AG04450 (cell line): ENCODE measurements around the gene GPR183. TPM values are rescaled to one million over a fixed set of nuclear protein-coding genes. Genes with fewer than 3 reads are reported as not detected.

ENCODE experiments used
- CTCF ChIA-PET: fragments of 300-600, 350-600 bp; formaldehyde crosslinking; extraction: SDS; loops from one replicate; lab custom pipeline; 2022; ENCODE audit warnings: antibody characterized with exemption, inconsistent platforms; lab: Charles Lee
- POLR2A ChIA-PET: fragments of 350-600 bp; formaldehyde crosslinking; extraction: SDS; loops from one replicate; lab custom pipeline; 2021; ENCODE audit warnings: antibody characterized with exemption, inconsistent platforms; lab: Yijun Ruan, JAX
- DNase-seq: peaks from one replicate; pipeline ENCODE4 v3.0.0-alpha.2; 2011; ENCODE audit warnings: low read depth, low spot score
- H3K27ac ChIP-seq: one replicate; pipeline ENCODE4 v1.5.1; 2012; ENCODE audit warnings: low read depth, low read length, control low read depth
- H3K27me3 ChIP-seq: one replicate; pipeline ENCODE4 v1.6.0; 2012; ENCODE audit warnings: low read length; ENCODE audit not compliant: control insufficient read depth, insufficient read depth
- H3K4me3 ChIP-seq: 2 replicates; pipeline ENCODE4 v1.5.1; 2011; ENCODE audit warnings: mild to moderate bottlenecking, low read depth, low read length, control low read depth
- H3K9me3 ChIP-seq: 2 replicates; pipeline ENCODE4 v1.5.1; 2012; ENCODE audit warnings: low read length; ENCODE audit not compliant: control insufficient read depth, insufficient read depth
- CTCF ChIP-seq: IDR thresholded peaks from 2 replicates; pipeline ENCODE4 v1.5.1; 2011; ENCODE audit warnings: low read depth, low read length, control low read depth, inconsistent platforms
- polyA plus RNA-seq: library from polyadenylated mRNA; depleted of rRNA; stranded (reverse); fragments of >200 nt; gene quantifications from 2 replicates; pipeline ENCODE4 v1.2.3, GENCODE V29; 2011

Gene GPR183
- polyA plus RNA-seq, 1 experiment = 0.06 TPM

DNA sequence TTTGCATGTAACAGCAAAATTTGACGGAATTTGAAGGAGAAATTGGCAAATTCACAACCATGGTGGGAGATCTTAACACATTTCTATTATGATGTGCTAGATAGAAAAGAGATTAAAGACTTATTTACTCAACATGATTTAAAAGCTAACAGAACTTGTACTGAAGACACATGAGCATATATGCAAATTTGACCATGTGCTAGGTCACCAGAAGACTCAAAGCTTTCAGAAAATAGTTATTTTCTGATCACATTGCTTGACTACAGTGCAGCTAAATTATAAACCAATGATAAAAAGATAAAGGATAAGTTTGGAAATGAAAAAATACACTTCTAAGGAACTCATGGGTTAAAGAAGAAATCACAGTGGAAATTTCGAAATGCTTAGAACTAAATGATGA is 9.1 kb downstream of the GPR183 start:
- TF ChIP-seq CTCF = no peak
- Histone ChIP-seq H3K27me3 (no peaks in the 10 kb centered on the region), H3K4me3 (no peak overlapping the region), H3K9me3 (no peaks in the 10 kb centered on the region), H3K27ac (no peak overlapping the region)
- DNase-seq = no peak
- POLR2A ChIA-PET = no interaction called here
- CTCF ChIA-PET = interaction anchor here (1.3 to 2.8 kb wide), 3 partner anchors 28 to 139 kb away, joined by 4 to 21 read pairs (median 6); no protein-coding TSS in a partner anchor

DNA sequence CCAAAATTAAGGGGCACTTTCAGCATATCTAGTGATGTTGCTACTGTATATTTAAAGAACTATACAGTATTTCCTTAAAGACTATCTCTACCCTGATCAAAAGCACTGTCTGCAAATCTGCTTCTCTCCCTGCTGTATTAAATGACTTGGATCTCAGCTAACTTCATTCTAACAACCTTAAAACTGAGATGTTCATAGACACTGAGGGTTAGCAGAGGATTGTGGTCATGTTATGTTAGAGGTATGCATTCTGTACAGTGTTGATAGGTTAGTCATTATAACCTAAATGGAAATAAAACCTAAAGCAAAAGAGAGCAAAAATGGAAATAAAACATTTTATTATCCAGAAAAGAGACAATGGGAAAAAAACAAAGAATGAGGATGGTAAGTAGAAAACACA is 9.9 kb downstream of the GPR183 start:
- no peak overlapping the region for H3K27ac ChIP-seq
- ChIA-PET CTCF (interaction anchor here (1.0 to 2.8 kb wide), 2 partner anchors 31 to 140 kb away, joined by 4 to 21 read pairs; no protein-coding TSS in a partner anchor), POLR2A (no interaction called here)
- H3K9me3 ChIP-seq = no peaks in the 10 kb centered on the region
- no peaks in the 10 kb centered on the region for H3K27me3 ChIP-seq
- no peak for TF ChIP-seq CTCF
- DNase-seq = no peak
- no peak overlapping the region for H3K4me3 ChIP-seq

DNA sequence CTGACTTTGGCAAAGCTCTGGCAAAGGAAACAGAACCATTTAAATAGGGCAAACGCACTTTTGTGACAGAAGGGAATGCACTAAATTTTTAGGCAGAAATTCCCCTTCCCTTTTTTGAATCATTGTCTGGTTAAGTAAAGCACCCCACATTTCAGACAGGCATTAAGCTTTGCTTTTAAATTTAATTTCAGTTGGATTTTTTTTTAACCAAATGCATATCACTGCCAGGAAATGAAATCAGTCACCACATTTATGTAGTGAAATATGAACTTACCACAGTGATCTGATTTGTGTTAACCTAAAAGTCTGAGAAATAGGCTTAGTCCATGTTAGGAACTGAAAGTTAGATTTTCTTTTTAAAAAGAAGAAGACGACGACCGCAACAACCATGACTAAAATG is 10.8 kb downstream of the GPR183 start:
- DNase-seq = no peak
- H3K27ac ChIP-seq = no peak overlapping the region
- CTCF ChIA-PET = interaction anchor here (0.6 to 2.8 kb wide), 3 partner anchors 28 to 140 kb away, joined by 3 to 21 read pairs (median 4); no protein-coding TSS in a partner anchor
- no peaks in the 10 kb centered on the region for H3K27me3 ChIP-seq
- no peak overlapping the region for H3K4me3 ChIP-seq
- TF ChIP-seq CTCF = no peak
- H3K9me3 ChIP-seq = no peaks in the 10 kb centered on the region
- POLR2A ChIA-PET = no interaction called here

DNA sequence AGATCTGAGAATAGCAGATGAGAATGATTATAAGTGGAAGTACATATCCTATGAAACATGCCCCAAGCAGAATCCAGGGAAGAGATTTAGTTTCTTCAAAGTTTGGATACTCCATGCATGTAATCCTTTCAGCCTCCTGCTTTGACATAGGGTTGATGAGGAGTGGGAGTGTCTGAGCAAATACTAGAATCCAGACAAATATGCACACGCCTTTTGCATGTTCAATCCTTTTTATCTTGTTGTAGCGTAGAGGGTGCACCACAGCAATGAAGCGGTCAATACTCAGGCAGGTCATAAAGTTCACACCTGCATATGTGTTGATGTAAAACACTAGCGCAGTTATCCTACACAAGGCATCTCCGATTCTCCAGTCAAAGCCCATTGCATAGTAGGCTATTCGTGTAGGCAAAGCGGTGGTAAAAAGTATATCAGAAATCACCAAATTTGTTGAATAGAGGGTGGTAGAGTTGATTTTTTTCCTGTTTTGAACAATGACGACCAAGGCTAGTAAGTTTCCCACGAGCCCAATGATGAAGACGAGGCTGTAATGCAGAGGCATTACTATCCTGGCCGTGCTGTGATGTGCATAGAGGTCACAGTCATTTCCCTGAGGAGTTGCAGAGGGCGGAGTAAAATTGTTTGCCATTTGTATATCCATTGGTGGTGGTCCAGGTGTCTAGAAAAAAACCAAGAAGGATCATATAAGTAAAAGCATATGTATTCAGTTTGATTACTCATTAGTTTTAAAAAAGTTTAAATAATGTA is 11.5 kb downstream of the GPR183 start:
- H3K9me3 ChIP-seq = no peaks in the 10 kb centered on the region
- H3K27me3 ChIP-seq = no peaks in the 10 kb centered on the region
- no peak for TF ChIP-seq CTCF
- DNase-seq = no peak
- ChIA-PET POLR2A (no interaction called here), CTCF (interaction anchor here (2.8 kb wide), 1 partner anchor 141 kb away, joined by 21 read pairs; no protein-coding TSS in a partner anchor)
- no peak overlapping the region for H3K27ac ChIP-seq
- no peak overlapping the region for H3K4me3 ChIP-seq

DNA sequence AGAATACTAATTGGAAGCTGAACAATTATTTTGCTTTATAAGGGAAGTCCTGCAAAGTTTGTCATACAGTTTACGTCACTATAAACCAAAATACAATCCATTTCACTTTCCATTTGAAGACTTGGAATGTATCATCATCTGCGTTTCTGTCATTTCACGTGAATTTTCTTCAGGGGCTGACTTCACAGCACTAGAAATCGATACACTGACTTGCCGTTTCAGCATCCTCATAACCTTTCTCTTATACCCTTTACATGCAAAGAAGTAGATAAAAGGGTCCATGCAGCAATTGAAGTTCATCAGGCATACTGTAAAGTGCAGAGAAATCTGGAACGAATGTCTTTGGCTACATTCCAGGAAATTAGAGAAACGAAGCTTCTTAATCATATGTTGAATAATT is 12.2 kb downstream of the GPR183 start:
- H3K27ac ChIP-seq = no peak overlapping the region
- H3K9me3 ChIP-seq = no peaks in the 10 kb centered on the region
- no peak for TF ChIP-seq CTCF
- ChIA-PET CTCF (no interaction called here), POLR2A (no interaction called here)
- no peaks in the 10 kb centered on the region for H3K27me3 ChIP-seq
- H3K4me3 ChIP-seq = no peak overlapping the region
- DNase-seq = no peak
